HCT116 (cell line): ENCODE measurements around the gene SELENOS. TPM values are rescaled to one million over a fixed set of nuclear protein-coding genes. Genes with fewer than 3 reads are reported as not detected.
A peak's percentile ranks its signal among the peaks of the same experiment; 100 is the strongest.

Source experiments
- ATAC-seq: fragments of 200-7000 bp; cut with Tn5 transposase; 2 replicates; pipeline ENCODE4 v1.9.1; 2020; ENCODE audit warnings: mild to moderate bottlenecking, moderate library complexity
- BruUV-seq: library from RNA; stranded (reverse); fragments of 400-500 nt; replicated peaks from 2 replicates; lab custom pipeline; 2021; lab: Mats Ljungman, UMichigan
- CTCF ChIA-PET: fragments of 300-600 bp; sonication (Branson Sonifier 250); formaldehyde crosslinking; loops from one replicate; lab custom pipeline; 2021; ENCODE audit warnings: antibody characterized with exemption; lab: Charles Lee
- POLR2A ChIA-PET: fragments of 300-600, 350-600 bp; sonication (Branson Sonifier 250); formaldehyde crosslinking; loops from one replicate; lab custom pipeline; 2021; ENCODE audit warnings: antibody characterized with exemption; lab: Charles Lee
- RAD21 ChIA-PET, 2 experiments: fragments of 300-600 bp; sonication (Branson Sonifier 250); formaldehyde crosslinking; loops; one replicate each; lab custom pipeline; 2023; ENCODE audit warnings: low total read pairs in 2 of 2; ENCODE audit not compliant: uncharacterized antibody in 2 of 2, unreplicated experiment in 2 of 2, low non-redundant PET in 1 of 2; lab: Charles Lee
- DNase-seq: peaks from one replicate; pipeline ENCODE4 v3.0.0-alpha.2; 2010; ENCODE audit warnings: low read depth, low spot score
- H2AFZ ChIP-seq: fragments of 200-600 bp; shearing (Covaris generic), sonication (generic); 2 replicates; pipeline ENCODE4 v1.6.1; 2017; ENCODE audit warnings: low read depth, mixed run types, mixed read lengths, antibody characterized with exemption, low read length; ENCODE audit not compliant: poor library complexity, severe bottlenecking
- H3K27ac ChIP-seq: 2 replicates; pipeline ENCODE4 v1.5.1; 2012; ENCODE audit warnings: low read depth, low read length
- H3K27me3 ChIP-seq: fragments of 200-600 bp; sonication (generic); 2 replicates; pipeline ENCODE4 v1.6.1; 2016; ENCODE audit warnings: mixed run types, low read length, mixed read lengths; ENCODE audit not compliant: insufficient read depth
- H3K36me3 ChIP-seq, 2 experiments: fragments of 200-500 bp in 1 of 2; fragments of 200-600 bp in 1 of 2; sonication (Bioruptor generic) in 1 of 2; sonication (generic) in 1 of 2; 2 replicates each; pipeline versions ENCODE4 v1.5.1 to v1.6.1; 2014 to 2016; ENCODE audit warnings: low read length in 2 of 2, inconsistent platforms in 1 of 2, mixed read lengths in 1 of 2, mixed run types in 1 of 2; ENCODE audit not compliant: insufficient read depth in 2 of 2, control insufficient read depth in 1 of 2
- H3K4me1 ChIP-seq, 2 experiments: fragments of 200-600 bp in 1 of 2; sonication (generic) in 1 of 2; 2 replicates each; pipeline versions ENCODE4 v1.5.1 to v1.6.1; 2012 to 2017; ENCODE audit warnings: low read length in 2 of 2, inconsistent platforms in 1 of 2, mild to moderate bottlenecking in 1 of 2, mixed read lengths in 1 of 2, mixed run types in 1 of 2, moderate library complexity in 1 of 2; ENCODE audit not compliant: insufficient read depth in 2 of 2, control insufficient read depth in 1 of 2
- H3K4me2 ChIP-seq: fragments of 200-600 bp; sonication (generic); 2 replicates; pipeline ENCODE4 v1.6.1; 2017; ENCODE audit warnings: mixed run types, low read length, mixed read lengths
- H3K4me3 ChIP-seq, 2 experiments: fragments of 200-600 bp in 1 of 2; sonication (generic) in 1 of 2; replicated peaks in 1 of 2; 2 replicates each; pipeline ENCODE4 v1.5.1; 2011 to 2016; ENCODE audit warnings: low read length in 2 of 2, control low read depth in 1 of 2, low read depth in 1 of 2, mild to moderate bottlenecking in 1 of 2, mixed read lengths in 1 of 2, mixed run types in 1 of 2
- H3K79me2 ChIP-seq: fragments of 200-600 bp; sonication (generic); 2 replicates; pipeline ENCODE4 v1.6.1; 2017; ENCODE audit warnings: mild to moderate bottlenecking, mixed run types, low read length, moderate library complexity, mixed read lengths; ENCODE audit not compliant: insufficient read depth
- H3K9ac ChIP-seq: fragments of 200-600 bp; sonication (generic); 2 replicates; pipeline ENCODE4 v1.6.1; 2016; ENCODE audit warnings: low read length, mixed read lengths
- H3K9me2 ChIP-seq: fragments of 200-600 bp; sonication (generic), shearing (Covaris generic); 2 replicates; pipeline ENCODE4 v1.6.1; 2017; ENCODE audit warnings: mixed run types, mild to moderate bottlenecking, moderate library complexity; ENCODE audit not compliant: insufficient read depth
- H3K9me3 ChIP-seq, 2 experiments: fragments of 200-500 bp in 1 of 2; fragments of 200-600 bp in 1 of 2; sonication (Bioruptor generic) in 1 of 2; sonication (generic) in 1 of 2; 2 replicates each; pipeline ENCODE4 v1.6.1; 2014 to 2017; ENCODE audit warnings: low read length in 2 of 2, mixed read lengths in 2 of 2, inconsistent platforms in 1 of 2, low read depth in 1 of 2, mild to moderate bottlenecking in 1 of 2, mixed run types in 1 of 2, moderate library complexity in 1 of 2; ENCODE audit not compliant: control insufficient read depth in 1 of 2, insufficient read depth in 1 of 2
- H4K20me1 ChIP-seq: fragments of 200-600 bp; sonication (generic), shearing (Covaris generic); 2 replicates; pipeline ENCODE4 v1.6.1; 2017; ENCODE audit warnings: mixed run types, mild to moderate bottlenecking, moderate library complexity; ENCODE audit not compliant: insufficient read depth
- CTCF ChIP-seq, 3 experiments: fragments of 200-600 bp in 1 of 3; sonication (generic) in 1 of 3; IDR thresholded peaks in 2 of 3; conservative IDR thresholded peaks in 1 of 3; 2 replicates each; pipeline ENCODE4 v1.5.1; 2012 to 2017; ENCODE audit warnings: low read depth in 2 of 3, low read length in 2 of 3, antibody characterized with exemption in 1 of 3, borderline replicate concordance in 1 of 3, control low read depth in 1 of 3, mild to moderate bottlenecking in 1 of 3, mixed read lengths in 1 of 3, mixed run types in 1 of 3, moderate library complexity in 1 of 3; ENCODE audit not compliant: insufficient read depth in 1 of 3
- EGR1 ChIP-seq: IDR thresholded peaks from 2 replicates; pipeline ENCODE4 v1.6.1; 2012; ENCODE audit warnings: low read depth
- JUND ChIP-seq: IDR thresholded peaks from 2 replicates; pipeline ENCODE4 v1.6.1; 2012
- MAX ChIP-seq: IDR thresholded peaks from 2 replicates; pipeline ENCODE4 v1.6.1; 2012
- RAD21 ChIP-seq: IDR thresholded peaks from 2 replicates; pipeline ENCODE4 v1.6.1; 2012; ENCODE audit warnings: low read depth, mild to moderate bottlenecking
- SIN3A ChIP-seq: IDR thresholded peaks from 2 replicates; pipeline ENCODE4 v1.6.1; 2012; ENCODE audit warnings: low read depth
- intact Hi-C: fragments of 100-400 bp; cut with micrococcal nuclease; formaldehyde crosslinking; loops from 2 replicates; pipeline ENCODE4 v1.10.0; 2022
- total RNA-seq: library from RNA; stranded (reverse); gene quantifications from one replicate; pipeline ENCODE4 v1.2.1, GENCODE V29; 2021; ENCODE audit not compliant: unreplicated experiment

The SELENOS gene
- total RNA-seq, 1 experiment from 2014 or later, result 45.6 TPM

- ChIA-PET CTCF (interaction anchor here (0.6 kb wide), 1 partner anchor 370 kb away, joined by 3 read pairs; no protein-coding TSS in a partner anchor), RAD21 (interaction anchor here in 1 of 2 experiments (0.6 kb wide), 1 partner anchor 385 kb away, joined by 4 read pairs; no protein-coding TSS in a partner anchor)
- peaks cover 34 to 47% of the 10 kb centered on the region in 2 experiments for H3K36me3 ChIP-seq
- H3K79me2 ChIP-seq, result peaks cover 7% of the 10 kb centered on the region; the same call in 1 of the 2 replicates
- H3K9me2 ChIP-seq, result no peaks in the 10 kb centered on the region
- H3K27ac ChIP-seq, result no peak overlapping the region
- H4K20me1 ChIP-seq, result no peaks in the 10 kb centered on the region
- intact Hi-C loops, result no loop called here
- no peak overlapping the region for H3K4me2 ChIP-seq
- DNase-seq (no peak), ATAC-seq (peak; percentile 81)
- no peak overlapping the region for H3K9ac ChIP-seq
- no peaks in the 10 kb centered on the region for H3K4me1 ChIP-seq
- no peaks in the 10 kb centered on the region for H3K27me3 ChIP-seq
- TF ChIP-seq CTCF (IDR thresholded peaks at IDR 0.05 in 2 of 3, conservative IDR thresholded peaks at IDR 0.05 in 1 of 3; ENCODE audit: borderline replicate concordance in 1 of 3, insufficient read depth in 1 of 3, low read depth in 2 of 3, low read length in 2 of 3) (peak; percentile 16 to 71 (median 61); a peak in 4 of 6 replicates), RAD21 (peak; percentile 28; the same call in 1 of the 2 replicates), EGR1 (no peak), MAX (peak; percentile 73), JUND (no peak), SIN3A (no peak)
- TF ChIP-seq, all 23 proteins: peak for 3
- no peaks in the 10 kb centered on the region for H3K9me3 ChIP-seq
- no peak overlapping the region for H2AFZ ChIP-seq
- no peak overlapping the region for H3K4me3 ChIP-seq
- no TSS peak for BruUV-seq
- POLR2A ChIA-PET, result no interaction called here
These were observed 7.6 kb downstream of the SELENOS start for GRCh38 chr15:101269479-101270223.
